Upper lobe of left lung (tissue), 6 donors: ENCODE measurements around the gene ADH1B. TPM values are rescaled to one million over a fixed set of nuclear protein-coding genes. Genes with fewer than 3 reads are reported as not detected.
"Not testable (repeated sequence)": the region's sequence is repeated elsewhere in the genome, so short reads cannot be mapped to it uniquely, and the experiment has no call there.

Source experiments
- ATAC-seq, 2 donors: fragments of 200-7000 bp; cut with Tn5 transposase; one replicate each; pipeline ENCODE4 v1.9.1; 2022; ENCODE audit warnings: mild to moderate bottlenecking in 2 of 2, moderate library complexity in 2 of 2; ENCODE audit not compliant: low FRiP score in 2 of 2
- DNase-seq, 2 donors: peaks; one replicate each; pipeline ENCODE4 v3.0.0-alpha.2; 2019 to 2020
- H3K27ac ChIP-seq, 4 donors: fragments of 200-600 bp; sonication (generic); one replicate each; pipeline ENCODE4 v1.5.1; 2016 to 2019
- H3K27me3 ChIP-seq, 4 donors: fragments of 200-600 bp; sonication (generic); one replicate each; pipeline ENCODE4 v1.5.1; 2017 to 2019
- H3K36me3 ChIP-seq, 4 donors: fragments of 200-600 bp; sonication (generic); one replicate each; pipeline ENCODE4 v1.5.1; 2016 to 2019
- H3K4me1 ChIP-seq, 4 donors: fragments of 200-600 bp; sonication (generic); one replicate each; pipeline ENCODE4 v1.5.1; 2018 to 2019
- H3K4me3 ChIP-seq, 4 donors: fragments of 200-600 bp; sonication (generic); one replicate each; pipeline ENCODE4 v1.5.1; 2017 to 2019; ENCODE audit warnings: mild to moderate bottlenecking in 2 of 4, moderate library complexity in 1 of 4
- H3K9me3 ChIP-seq, 4 donors: fragments of 200-600 bp; sonication (generic); one replicate each; pipeline ENCODE4 v1.5.1; 2018 to 2019
- EP300 ChIP-seq, 4 donors: sonication (generic); formaldehyde crosslinking; IDR thresholded peaks; one replicate each; pipeline ENCODE4 v1.5.1; 2017; ENCODE audit warnings: antibody characterized with exemption in 4 of 4, control low read depth in 2 of 4
- POLR2A ChIP-seq, 4 donors: fragments of 450-650 bp; IDR thresholded peaks; one replicate each; pipeline ENCODE4 v1.5.1; 2016 to 2017; ENCODE audit warnings: antibody characterized with exemption in 4 of 4, mild to moderate bottlenecking in 2 of 4
- POLR2AphosphoS5 ChIP-seq, 2 donors: sonication (generic); formaldehyde crosslinking; IDR thresholded peaks; one replicate each; pipeline ENCODE4 v1.5.1; 2017; ENCODE audit warnings: antibody characterized with exemption in 2 of 2
- WGBS, 2 donors: methylation state at CpG; one replicate each; pipeline ENCODE4 v1.1.5; 2017 to 2018; 5-methylcytosine and 5-hydroxymethylcytosine counted together
- total RNA-seq, 6 donors: library from RNA; depleted of rRNA in 4 of 6; stranded (reverse); fragments of >200 nt in 4 of 6; gene quantifications; one replicate each; pipeline versions ENCODE4 v1.1.0 to v1.2.1, GENCODE V29; 2016 to 2021
- TF ChIP-seq, protein P1 (sequence below), 6 experiments: fragments of 450-650 bp in 4 of 6; fragments of 200-600 bp in 2 of 6; sonication (generic) in 2 of 6; IDR thresholded peaks; one replicate each; pipeline ENCODE4 v1.5.1; 2016 to 2019; ENCODE audit warnings: antibody characterized with exemption in 6 of 6
- donor health status: DM: no; HTN: no; CAD: no; lungs with moderate emphysema.
- donor health status: DM: no; HTN: yes; CAD: no; lungs with severe emphysema.

The ADH1B gene
- total RNA-seq, 6 donors from 2014 or later = 126 to 887 (median 394) TPM

DNA sequence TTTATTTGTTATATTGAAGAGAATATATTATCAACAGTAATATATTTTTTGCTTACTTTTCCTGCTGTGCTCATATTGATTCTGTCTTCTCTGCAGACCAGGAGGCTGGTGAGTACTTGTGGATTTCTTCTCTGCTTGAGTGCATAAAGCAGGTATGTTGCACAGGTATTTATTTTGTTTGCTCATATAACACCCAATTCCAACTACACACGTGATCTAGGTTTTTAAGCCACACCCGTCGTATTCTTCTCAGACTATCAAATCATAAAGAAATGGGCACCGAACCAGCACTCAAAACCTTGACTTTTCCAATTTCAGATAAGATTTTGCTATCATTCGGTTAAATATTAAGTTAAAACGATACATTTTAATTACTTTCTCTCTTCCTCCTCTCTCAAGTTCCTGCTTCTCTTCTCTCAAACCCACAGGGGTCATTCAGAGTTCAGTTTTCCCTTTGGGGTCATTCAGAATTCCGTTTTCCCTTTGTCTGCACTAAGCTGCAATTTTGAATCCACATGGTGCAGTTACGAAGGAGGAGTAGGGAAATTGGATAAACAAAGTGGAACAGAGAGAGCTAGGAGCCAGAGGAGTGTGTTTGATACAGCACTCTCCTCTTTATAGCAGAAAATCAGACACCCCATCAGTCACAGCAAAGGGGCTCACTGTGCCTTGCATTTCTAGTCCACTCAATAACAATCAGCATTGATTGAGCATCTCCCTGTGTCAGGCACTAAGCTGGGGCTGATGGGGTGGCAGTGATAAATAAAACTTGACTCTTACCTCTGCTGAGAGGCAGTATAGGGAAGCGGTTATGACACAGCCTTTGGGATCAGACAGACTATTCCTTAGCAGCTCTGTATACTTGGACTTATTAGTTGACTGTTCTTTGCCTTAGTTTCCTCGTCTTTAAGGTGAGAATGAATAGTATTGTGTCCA, 31.7 kb upstream of the ADH1B start, which contains the start of gene ADH1C:
Gene ADH1C, minus strand, starts transcription at position 145 of the 936 bp plus-strand sequence. Its CDS starts 71 bp downstream, at position 74.
- DNase-seq (no peak), ATAC-seq (peak in 1 of 2 donors; percentile 59)
- TF ChIP-seq, protein P1, sequence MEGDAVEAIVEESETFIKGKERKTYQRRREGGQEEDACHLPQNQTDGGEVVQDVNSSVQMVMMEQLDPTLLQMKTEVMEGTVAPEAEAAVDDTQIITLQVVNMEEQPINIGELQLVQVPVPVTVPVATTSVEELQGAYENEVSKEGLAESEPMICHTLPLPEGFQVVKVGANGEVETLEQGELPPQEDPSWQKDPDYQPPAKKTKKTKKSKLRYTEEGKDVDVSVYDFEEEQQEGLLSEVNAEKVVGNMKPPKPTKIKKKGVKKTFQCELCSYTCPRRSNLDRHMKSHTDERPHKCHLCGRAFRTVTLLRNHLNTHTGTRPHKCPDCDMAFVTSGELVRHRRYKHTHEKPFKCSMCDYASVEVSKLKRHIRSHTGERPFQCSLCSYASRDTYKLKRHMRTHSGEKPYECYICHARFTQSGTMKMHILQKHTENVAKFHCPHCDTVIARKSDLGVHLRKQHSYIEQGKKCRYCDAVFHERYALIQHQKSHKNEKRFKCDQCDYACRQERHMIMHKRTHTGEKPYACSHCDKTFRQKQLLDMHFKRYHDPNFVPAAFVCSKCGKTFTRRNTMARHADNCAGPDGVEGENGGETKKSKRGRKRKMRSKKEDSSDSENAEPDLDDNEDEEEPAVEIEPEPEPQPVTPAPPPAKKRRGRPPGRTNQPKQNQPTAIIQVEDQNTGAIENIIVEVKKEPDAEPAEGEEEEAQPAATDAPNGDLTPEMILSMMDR (IDR thresholded peaks at IDR 0.05) = no peak
- no peak for TF ChIP-seq POLR2AphosphoS5 (IDR thresholded peaks at IDR 0.05)
- no peak for TF ChIP-seq POLR2A (IDR thresholded peaks at IDR 0.05)
- TF ChIP-seq EP300 (IDR thresholded peaks at IDR 0.05) = no peak
- 34 to 38% methylated on average over 10 of the region's 10 CpGs for WGBS, 2 donors
- no peaks in the 10 kb centered on the region for H3K36me3 ChIP-seq
- peak within 1 kb of the TSS in 1 of 4 donors; percentile 8 for H3K27ac ChIP-seq
- H3K4me3 ChIP-seq = peak within 1 kb of the TSS in 1 of 4 donors; percentile 27
- H3K27me3 ChIP-seq = no peaks in the 10 kb centered on the region
- H3K9me3 ChIP-seq = peaks cover 0 to 5% (median 0%) of the 10 kb centered on the region in 4 donors
- peaks cover 0 to 7% (median 3%) of the 10 kb centered on the region in 4 donors for H3K4me1 ChIP-seq

DNA sequence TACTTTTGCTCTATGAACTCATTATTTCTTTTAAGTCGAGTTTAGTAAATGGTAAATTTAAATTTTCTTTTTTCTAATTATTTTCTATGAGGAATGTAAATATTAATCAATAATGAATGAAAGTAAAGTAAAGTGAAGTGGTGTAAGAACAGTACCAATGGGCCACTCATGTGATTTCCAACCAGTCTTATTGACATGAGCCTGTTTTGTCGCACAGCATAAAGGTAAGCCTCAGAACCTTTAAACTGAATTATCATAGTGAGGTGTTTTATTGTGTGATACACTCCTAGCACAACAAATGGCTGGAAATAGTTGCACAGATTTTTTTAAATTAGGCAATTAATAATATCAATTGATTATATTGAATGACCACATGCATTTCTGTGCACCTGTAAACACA, 30.3 kb upstream of the ADH1B start:
- Histone ChIP-seq H3K27ac (no peak overlapping the region), H3K27me3 (no peaks in the 10 kb centered on the region), H3K4me1 (peaks cover 0 to 7% (median 3%) of the 10 kb centered on the region in 4 donors), H3K36me3 (no peaks in the 10 kb centered on the region), H3K9me3 (peaks cover 0 to 5% (median 0%) of the 10 kb centered on the region in 4 donors), H3K4me3 (no peak overlapping the region)
- 82 to 83% methylated on average over 2 of the region's 2 CpGs for WGBS, 2 donors
- ATAC-seq (no peak), DNase-seq (no peak)
- TF ChIP-seq POLR2AphosphoS5 (IDR thresholded peaks at IDR 0.05) (no peak), POLR2A (IDR thresholded peaks at IDR 0.05) (no peak), EP300 (IDR thresholded peaks at IDR 0.05) (no peak)
- TF ChIP-seq, protein P1 (IDR thresholded peaks at IDR 0.05) = no peak

DNA sequence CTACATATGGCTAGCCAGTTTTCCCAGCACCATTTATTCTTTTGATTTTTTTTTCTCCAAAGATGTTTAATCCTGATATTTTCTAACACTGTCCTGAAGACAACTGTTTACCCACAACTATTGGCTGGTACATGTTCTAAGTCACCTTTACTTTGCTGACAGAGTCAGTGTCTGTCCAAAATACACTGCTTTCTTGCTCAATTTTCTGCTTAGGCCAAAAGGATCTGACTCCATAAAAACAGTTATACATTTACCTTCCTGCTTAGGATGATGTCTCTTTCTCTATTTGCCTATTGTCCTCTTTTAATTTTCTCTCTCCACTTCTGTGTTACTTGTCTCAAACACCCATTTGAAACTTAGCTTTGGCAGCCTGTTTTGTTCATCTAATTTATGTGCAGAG, 28.1 kb upstream of the ADH1B start:
- DNase-seq = no peak
- Histone ChIP-seq H3K36me3 (no peaks in the 10 kb centered on the region), H3K27me3 (no peaks in the 10 kb centered on the region), H3K4me3 (no peak overlapping the region), H3K27ac (no peak overlapping the region), H3K9me3 (no peaks in the 10 kb centered on the region), H3K4me1 (peaks cover 0 to 7% (median 3%) of the 10 kb centered on the region in 4 donors)
- ATAC-seq = no peak
- TF ChIP-seq, protein P1 (IDR thresholded peaks at IDR 0.05) = no peak
- no peak for TF ChIP-seq EP300 (IDR thresholded peaks at IDR 0.05)
- no peak for TF ChIP-seq POLR2A (IDR thresholded peaks at IDR 0.05)

DNA sequence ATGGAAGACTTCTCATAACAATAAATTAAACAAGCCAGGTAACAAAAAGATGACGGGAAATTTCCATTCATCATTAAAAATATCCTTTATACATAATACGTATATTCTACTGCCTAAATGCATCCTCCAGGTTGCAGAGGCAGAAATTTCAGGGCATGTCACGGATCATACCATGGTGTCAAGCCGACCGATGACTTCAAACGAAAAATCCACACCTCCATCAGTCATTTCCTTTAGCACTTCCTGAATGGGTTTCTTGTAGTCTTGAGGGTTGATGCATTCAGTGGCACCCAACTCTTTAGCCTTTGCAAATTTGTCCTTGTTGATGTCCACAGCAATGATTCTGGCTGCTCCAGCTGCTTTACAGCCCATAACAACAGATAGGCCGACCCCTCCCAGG, 21.4 kb upstream of the ADH1B start:
- ATAC-seq = not testable (repeated sequence)

DNA sequence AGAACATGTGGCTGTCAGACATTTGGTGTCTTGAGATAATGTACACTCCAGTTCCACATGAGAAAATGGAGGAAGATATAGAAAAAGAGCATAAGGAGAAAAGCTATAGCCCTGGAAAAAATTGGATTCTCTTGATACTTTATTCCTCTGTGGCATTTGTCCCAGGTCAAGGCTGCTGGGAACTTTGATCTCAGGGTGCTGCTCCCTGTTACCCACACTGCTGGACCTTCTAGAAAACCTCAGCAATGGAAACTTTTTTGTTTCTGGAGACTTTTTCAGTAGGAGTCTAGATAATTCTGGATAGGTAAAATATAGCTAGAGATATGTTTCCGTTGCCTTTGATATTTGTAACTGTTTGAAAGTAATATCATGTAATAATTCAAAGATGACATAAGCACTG, 20.2 kb upstream of the ADH1B start:
- H3K9me3 ChIP-seq = no peaks in the 10 kb centered on the region
- H3K4me1 ChIP-seq = no peaks in the 10 kb centered on the region
- H3K27ac ChIP-seq = no peak overlapping the region
- H3K27me3 ChIP-seq = no peaks in the 10 kb centered on the region
- no peak overlapping the region for H3K4me3 ChIP-seq
- TF ChIP-seq POLR2A (IDR thresholded peaks at IDR 0.05) (no peak), EP300 (IDR thresholded peaks at IDR 0.05) (no peak), POLR2AphosphoS5 (IDR thresholded peaks at IDR 0.05) (no peak)
- TF ChIP-seq, protein P1 (IDR thresholded peaks at IDR 0.05) = no peak
- no peak for ATAC-seq
- H3K36me3 ChIP-seq = no peaks in the 10 kb centered on the region
- 87 to 91% methylated on average over 1 of the region's 1 CpG for WGBS, 2 donors
- no peak for DNase-seq

More for the DNA sequence above, 21.4 kb upstream of the ADH1B start:
- DNase-seq, H3K9me3 ChIP-seq, H3K4me3 ChIP-seq, H3K27me3 ChIP-seq, H3K4me1 ChIP-seq, H3K36me3 ChIP-seq, H3K27ac ChIP-seq: not testable (repeated sequence)
- 68 to 80% methylated on average over 7 of the region's 7 CpGs for WGBS, 2 donors
